Astrocyte of the cerebellum (primary cell): Measurements from ENCODE around the gene CTSF.

ENCODE experiments used
- DNase-seq: peaks from one replicate; pipeline ENCODE4 v3.0.0-alpha.2; 2011; ENCODE audit warnings: low read depth
- H3K4me3 ChIP-seq: 2 replicates; pipeline ENCODE4 v1.5.1; 2011; ENCODE audit warnings: mild to moderate bottlenecking, low read depth, low read length, moderate library complexity
- in situ Hi-C: cut with HindIII; loops from 2 replicates; pipeline ENCODE4 v1.10.0; 2017; ENCODE audit warnings: low sequenced_read_pairs
- TF ChIP-seq, protein P1 (sequence below): IDR thresholded peaks from 2 replicates; pipeline ENCODE4 v1.5.1; 2012; ENCODE audit warnings: low read length, low read depth, moderate library complexity, mild to moderate bottlenecking; ENCODE audit errors: missing control alignments

The CTSF gene

DNA sequence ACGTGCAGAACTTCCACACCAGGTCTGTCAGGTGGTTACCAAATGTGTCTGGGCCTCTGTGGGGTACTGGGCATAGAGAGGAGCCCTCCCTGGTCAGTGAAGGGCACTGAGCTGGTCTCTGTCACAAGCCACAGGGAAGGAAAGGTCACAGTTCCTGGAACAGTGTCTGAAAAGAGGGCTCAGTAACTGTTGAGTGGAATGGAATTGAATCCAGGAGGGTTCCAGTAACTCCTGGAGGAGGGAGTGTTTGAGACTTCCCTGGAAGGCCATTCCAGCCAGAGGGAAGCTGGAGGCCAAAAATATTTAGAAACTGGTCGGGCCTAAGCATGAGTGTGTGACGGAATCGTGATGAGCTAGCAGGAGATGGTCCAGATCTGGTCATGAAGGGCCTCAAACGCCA, 13.8 kb downstream of the CTSF start:
- in situ Hi-C loops, result no loop called here
- TF ChIP-seq, protein P1, sequence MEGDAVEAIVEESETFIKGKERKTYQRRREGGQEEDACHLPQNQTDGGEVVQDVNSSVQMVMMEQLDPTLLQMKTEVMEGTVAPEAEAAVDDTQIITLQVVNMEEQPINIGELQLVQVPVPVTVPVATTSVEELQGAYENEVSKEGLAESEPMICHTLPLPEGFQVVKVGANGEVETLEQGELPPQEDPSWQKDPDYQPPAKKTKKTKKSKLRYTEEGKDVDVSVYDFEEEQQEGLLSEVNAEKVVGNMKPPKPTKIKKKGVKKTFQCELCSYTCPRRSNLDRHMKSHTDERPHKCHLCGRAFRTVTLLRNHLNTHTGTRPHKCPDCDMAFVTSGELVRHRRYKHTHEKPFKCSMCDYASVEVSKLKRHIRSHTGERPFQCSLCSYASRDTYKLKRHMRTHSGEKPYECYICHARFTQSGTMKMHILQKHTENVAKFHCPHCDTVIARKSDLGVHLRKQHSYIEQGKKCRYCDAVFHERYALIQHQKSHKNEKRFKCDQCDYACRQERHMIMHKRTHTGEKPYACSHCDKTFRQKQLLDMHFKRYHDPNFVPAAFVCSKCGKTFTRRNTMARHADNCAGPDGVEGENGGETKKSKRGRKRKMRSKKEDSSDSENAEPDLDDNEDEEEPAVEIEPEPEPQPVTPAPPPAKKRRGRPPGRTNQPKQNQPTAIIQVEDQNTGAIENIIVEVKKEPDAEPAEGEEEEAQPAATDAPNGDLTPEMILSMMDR, result no peak
- no peak for DNase-seq
- H3K4me3 ChIP-seq, result no peak overlapping the region

DNA sequence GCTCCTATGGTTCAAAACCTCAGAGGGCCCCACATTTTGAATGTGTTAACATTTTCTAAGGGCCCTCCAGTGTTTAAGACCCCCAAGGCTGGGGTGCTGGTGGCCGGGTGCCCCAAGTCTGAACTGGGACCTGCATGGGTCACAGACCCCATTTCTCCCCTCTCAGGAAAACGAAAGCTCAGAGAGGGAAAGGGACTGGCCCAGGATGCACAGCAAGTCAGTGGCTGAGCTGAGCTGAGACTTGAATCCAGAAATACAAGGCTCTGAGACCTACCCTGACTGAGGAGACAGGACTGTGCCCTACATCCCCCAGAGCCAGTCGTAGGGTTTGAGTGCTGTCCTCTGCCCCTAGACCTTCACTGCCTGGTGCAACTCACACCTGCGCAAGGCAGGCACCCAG, 17.5 kb downstream of the CTSF start:
- no peak overlapping the region for H3K4me3 ChIP-seq
- no peak for DNase-seq
- in situ Hi-C loops, result no loop called here
- TF ChIP-seq, protein P1, result no peak

DNA sequence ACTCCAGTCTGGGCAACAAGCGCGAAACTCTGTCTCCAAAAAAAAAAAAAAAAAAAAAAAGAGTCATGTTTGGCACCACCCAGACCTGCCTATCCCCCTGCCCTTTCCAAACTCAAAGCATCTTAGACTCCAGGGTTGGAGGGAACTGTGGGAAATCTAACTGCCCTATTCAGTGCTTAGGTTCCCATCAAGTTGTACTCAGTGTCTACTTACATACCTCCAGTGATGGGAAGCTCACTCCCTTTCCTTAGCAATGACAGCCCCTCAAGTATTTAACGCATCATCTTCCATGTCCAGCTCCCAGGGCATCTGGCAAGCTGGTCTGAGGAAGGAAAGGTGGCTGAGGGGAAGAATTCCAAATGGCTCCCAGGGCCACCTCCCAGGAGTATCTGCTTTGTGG, 18.7 kb downstream of the CTSF start:
- DNase-seq, result no peak
- in situ Hi-C loops, result no loop called here
- no peak overlapping the region for H3K4me3 ChIP-seq
- TF ChIP-seq, protein P1, result no peak

DNA sequence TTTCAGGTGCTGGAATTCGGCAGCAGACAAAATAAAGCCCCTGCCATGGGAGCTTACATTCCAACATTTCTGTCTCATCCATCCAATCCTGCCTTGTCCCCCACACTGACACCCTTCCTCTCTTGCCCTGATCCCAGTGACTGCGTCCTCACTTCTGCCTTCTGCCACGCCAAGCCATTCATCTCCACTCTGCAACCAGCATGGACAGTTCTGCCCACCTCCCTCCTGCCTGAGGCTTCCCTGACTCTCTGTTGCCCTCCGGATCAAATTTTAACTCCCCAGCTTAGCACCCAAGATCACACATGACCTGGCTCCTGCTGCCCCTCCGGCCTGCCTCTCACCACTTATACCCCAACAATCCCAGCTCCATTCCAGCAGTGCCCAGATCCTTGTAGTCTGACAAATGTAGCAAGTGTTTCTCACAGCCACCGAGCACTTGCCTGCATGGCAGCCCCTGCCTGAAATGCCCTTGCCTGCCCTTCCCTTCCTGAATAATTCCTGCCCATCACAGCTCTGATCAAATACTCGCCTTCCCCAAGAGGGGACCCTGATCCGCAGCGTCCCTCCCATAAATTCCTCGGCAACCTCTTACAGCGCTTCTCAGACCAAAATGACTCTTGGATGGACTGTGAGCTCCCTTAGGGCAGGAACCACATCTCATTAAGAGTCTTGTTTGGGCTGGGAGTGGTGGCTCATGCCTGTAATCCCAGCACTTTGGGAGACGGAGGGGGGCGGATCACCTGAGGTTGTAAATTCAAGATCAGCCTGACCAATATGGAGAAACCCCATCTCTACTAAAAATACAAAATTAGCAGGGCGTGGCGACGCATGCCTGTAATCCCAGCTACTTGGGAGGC, 19.4 kb downstream of the CTSF start:
- TF ChIP-seq, protein P1, result no peak
- in situ Hi-C loops, result no loop called here
- no peak overlapping the region for H3K4me3 ChIP-seq
- no peak for DNase-seq

DNA sequence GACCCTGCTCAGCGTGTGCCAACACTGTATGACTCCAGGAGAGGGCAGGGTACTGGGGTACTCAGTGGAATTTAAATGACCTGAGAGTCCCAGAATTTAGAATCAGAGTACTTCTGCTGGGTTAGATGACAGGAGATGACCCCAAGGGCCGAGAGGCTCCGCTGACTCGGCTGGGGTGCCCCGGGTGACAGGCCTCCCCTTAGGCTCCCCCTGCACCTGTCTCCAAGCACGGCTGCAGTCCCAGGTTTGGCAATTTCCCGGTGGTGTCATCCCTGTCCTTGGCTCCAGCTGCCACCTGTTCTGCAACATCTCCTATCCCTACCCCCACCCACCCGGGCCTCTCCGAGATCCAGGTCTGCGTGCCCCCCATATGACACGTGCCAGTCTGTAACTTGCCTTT, 20.4 kb downstream of the CTSF start:
- H3K4me3 ChIP-seq, result no peak overlapping the region
- DNase-seq, result no peak
- in situ Hi-C loops, result no loop called here
- TF ChIP-seq, protein P1, result no peak

DNA sequence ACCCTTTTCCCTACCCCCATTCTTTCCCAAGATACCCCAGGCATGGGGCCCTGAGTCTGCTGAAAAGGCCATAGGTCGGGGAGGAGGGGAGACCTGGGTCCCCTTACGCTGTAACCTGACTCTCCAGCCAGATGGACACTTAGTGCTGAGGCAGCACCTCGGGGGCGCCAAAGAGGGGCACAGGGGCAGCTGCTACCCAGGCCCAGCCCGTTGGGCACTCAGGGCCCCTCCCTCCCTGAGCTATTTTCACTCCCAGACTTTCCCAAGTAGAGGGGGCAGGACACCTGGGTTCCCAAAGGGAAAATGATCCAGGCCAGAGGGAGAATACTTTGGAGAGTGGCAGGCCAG, 20.8 kb downstream of the CTSF start:
- in situ Hi-C loops, result no loop called here
- DNase-seq, result no peak
- TF ChIP-seq, protein P1, result no peak
- no peak overlapping the region for H3K4me3 ChIP-seq
